HG03354 (cell line): ENCODE results near the gene TAF1B.
"Not testable (repeated sequence)": the region's sequence is repeated elsewhere in the genome, so short reads cannot be mapped to it uniquely, and the experiment has no call there.

ENCODE experiments used
- ATAC-seq: cut with Tn5 transposase; IDR thresholded peaks from one replicate; pipeline ENCODE4 v1.9.1; 2021; ENCODE audit warnings: mild to moderate bottlenecking; ENCODE audit not compliant: unreplicated experiment, poor library complexity, severe bottlenecking

The TAF1B gene

DNA sequence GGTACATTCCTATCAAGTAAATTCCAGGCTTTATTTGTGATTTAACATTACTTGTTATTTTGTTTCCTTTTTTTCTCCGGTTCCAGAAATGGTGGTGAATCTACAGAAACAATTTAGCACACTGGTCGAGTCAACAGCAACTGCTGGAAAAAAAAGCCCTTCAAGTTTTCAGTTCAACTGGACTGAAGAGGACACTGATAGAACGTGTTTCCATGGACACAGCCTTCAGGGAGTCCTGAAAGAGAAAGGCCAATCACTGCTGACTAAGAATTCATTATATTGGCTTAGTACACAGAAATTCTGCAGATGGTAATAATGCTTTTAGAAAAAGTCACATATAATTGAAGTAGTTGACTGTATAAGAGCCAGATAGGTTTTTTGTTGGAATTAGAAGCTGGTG, 76.2 kb downstream of the TAF1B start:
- ATAC-seq, result no peak

DNA sequence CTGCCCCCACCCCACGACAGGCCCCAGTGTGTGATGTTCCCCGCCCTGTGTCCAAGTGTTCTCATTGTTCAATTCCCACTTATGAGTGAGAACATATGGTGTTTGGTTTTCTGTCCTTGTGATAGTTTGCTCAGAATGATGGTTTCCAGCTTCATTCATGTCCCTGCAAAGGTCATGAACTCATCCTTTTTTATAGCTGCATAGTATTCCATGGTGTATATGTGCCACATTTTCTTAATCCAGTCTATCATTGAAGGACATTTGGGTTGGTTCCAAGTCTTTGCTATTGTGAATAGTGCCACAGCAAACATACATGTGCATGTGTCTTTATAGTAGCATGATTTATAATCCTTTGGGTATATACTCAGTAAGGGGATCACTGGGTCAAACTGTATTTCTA, 83.7 kb downstream of the TAF1B start:
- not testable (repeated sequence) for ATAC-seq

DNA sequence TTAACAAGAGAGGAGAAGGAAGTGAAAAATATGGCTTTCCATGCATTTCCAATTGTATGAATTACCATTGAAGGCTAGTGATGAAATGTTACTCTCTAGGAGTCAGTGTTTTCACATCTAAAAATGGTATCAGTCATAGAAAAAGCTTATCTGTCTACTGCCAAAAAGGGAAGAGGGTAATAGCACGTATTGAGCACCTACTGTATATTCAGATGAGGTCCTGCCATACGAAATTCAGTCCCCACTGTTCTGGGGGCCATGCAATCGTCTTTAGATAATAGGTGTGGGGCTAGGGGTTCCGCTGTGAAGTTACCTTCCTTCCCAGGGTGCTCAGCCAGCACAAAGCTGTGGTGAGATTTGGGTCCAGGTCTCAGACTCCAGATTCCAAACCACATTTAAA, 94.0 kb downstream of the TAF1B start:
- no peak for ATAC-seq

DNA sequence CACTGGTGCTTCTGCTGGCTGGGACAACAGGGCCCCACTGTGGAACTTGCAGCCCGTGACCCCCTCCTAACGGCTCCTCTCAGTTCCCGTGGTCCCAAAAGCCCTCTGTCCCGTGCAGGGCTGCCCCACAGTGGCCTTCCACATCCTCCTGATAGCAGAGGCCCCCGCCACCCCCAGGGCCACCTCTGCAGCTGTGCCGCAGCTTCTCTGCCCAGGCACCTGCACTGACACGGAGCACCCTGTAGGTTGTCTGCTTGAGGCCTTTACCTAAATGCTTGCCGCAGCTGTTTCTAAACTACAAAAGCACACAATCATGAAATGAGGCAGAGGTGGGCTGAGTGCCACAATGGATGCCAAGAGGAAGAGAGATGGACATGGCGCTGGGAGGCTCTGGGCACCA, 94.7 kb downstream of the TAF1B start:
- ATAC-seq, result no peak

DNA sequence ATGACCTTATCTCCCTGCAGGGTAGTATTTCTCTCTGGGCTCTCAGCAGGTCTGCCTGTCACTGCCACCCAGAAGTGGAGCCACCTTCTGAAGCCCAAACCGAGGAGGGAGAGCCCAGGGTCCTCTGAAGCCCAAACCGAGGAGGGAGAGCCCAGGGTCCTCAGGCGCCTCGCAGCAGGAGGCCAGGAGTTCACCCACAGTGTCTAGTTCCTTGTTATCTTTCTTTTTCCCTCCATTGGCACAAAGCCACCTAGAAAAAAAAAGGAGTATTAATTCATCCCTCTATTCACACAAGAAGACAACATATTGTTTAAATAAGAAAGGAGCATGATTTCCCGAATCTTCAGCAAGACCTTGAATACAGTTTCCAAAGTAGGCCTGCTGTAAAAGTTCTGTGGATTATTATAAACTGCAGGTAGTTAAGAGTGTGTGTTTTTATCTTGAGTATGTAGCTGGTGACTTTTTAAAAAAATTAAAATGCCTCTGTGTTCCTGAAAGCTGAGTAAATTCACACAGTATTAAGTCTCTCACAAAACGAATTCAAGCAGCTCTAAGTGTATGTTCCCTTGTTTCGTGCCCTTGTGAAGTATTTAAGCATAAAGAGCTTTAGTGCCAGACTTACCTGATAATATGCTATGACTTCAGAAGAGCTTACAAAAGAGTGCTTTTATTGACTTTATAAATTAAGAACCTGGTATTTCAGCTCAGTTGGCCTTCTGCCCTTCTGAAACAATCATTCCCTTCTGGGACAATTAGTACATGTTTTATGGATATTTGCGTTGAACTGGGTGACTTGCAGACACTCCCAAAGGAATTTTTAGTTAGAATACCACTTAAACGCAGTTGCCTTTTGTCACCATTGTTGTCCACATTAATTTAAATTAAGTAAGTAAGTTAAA, 96.6 kb downstream of the TAF1B start:
- ATAC-seq, result no peak

DNA sequence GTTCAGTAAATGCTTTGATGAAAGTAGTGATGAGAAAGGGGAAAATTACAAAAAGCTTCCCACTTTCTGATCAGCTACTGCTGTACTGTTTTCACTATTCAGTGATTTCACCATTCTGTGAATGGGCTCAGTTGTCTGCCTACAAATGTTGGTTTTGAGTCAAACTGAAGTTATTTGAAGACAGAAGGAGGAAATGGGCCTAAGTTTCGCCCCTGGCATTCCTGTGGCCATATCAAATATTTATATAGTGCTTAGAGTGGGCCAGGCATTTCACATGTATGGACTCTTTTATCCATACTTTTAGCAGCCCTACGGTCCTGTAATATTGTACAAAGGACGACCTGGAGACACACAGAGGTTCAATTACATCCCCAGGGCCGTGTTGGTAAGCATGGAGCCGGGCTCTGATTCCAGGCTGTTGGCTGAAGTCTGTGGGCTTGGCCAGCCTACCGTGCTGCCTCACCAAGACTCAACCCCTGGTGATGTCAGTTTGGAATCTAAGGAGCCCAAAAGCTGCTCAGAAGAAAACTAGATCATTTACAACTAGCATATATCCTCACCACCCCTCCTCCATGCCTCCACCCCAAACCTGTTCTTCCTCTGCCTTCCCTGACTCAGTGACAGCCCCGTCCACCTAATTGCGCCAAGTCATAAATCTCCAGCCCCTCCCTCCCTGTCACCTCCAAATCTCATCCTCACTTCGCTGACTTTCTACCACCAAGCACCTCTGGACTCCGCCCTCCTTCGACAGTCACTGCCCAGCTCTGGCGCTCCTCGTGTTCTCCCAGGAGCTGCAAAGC, 98.1 kb downstream of the TAF1B start:
- no peak for ATAC-seq

DNA sequence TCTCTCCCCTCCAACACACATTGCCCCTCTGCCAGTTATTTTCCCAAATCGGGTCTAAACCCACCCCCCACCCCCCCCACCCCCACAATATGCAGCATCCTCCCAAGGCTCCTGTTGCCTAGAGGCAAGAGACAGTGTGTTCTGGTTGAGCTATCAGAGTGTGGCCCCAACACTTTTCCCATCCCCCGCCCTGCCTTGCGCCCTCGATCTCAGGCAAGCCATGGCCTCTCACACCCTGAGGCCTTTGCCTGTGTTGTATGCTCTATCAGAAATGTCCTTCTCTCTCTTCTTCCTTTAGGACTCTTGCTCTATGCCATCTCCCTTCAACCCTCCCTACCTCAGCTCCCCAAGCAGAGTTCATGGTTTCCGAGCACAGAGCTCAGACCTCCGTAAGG, 98.7 kb downstream of the TAF1B start:
- ATAC-seq, result no peak

DNA sequence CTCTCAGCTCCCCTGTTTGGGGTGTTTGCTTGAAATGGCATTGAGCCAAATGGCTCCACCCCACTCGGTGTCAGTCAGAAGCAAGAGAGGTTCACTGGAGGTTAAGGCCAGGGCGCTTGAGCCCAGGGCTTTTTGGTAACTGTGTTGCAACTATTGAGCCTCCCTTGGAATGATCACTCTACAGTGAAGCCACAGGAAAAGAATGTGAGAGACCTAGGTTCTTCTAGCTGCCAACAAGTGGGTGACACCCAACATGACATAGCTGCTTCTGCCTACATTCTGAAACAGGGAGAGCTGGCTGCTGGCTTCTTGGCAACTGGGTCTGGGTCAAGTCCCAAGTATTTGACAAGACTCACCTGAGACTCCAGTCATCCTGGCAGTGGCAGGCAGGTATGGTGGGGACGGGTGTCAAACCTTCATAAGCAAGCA, 101.1 kb downstream of the TAF1B start:
- no peak for ATAC-seq

DNA sequence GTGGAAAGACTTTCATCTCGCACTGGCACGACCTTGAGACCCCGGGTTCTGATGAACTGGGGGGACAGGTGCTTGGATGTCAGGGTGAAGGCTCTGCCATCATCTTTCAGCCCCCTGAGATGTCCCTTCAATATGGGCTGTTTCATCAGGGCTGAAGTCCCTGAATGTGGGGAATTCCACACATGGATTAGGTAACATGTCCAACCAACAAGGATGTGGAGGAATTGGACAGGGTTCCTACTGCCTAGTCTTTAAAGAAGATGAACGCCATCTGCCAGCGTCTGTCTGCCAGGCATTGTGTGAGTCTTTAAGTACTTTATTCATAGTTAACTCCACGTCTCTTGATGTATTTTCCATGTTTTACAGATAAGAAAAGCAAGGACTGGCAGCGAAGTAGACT, 102.3 kb downstream of the TAF1B start:
- ATAC-seq, result no peak

DNA sequence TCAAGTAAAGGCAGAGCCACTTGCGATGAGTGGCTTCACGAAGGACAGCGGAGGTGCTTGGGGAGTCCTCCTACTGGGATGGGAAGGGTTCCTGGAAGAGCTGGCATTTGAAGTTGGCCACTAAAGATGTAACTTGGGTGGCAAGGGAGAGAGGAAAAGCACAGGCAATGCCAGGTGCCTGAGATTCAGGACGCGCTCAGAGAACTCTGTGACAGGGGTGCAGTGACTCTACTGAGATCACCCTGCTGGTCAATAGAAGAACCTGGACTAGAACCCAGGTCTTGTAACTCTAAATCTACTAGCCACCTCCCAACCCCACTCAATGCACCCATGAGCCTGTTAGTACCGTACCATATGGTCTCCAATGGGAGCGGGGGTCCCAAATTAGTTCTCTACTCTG, 102.8 kb downstream of the TAF1B start:
- ATAC-seq, result no peak

DNA sequence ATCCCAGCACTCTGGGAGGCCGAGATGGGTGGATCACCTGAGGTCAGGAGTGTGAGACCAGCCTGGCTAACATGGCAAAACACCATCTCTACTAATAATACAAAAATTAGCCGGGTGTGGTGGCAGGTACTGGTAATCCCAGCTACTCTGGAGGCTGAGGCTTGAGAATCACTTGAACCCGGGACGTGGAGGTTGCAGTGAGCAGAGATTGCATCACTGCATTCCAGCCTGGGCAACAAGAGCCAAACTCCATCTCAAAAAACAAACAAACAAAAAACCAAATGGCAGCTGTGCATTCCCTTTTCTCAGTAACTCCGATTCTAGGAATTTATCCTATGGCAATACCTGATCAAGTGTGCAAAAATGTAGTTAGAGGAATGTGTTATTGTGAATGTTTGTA, 103.5 kb downstream of the TAF1B start:
- ATAC-seq, result no peak

DNA sequence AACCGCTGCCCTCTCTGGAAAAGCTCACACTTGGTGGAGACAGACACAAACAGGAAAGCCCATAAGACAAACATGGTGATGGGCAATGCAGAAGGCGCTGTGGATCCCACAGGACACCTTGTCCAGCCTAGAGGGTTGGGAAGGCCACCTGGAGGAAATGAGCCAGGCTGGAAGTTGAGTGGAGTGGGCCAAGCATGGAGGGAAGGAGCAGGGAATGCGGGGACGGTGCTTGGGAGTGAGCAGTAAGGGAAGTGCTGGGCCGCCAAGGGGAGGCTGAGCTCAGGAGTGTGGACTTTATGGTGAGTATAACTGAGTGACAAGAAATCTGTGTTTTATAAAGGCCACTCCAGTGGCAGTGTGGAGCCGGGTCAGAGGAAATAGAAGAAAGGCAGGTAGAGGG, 105.4 kb downstream of the TAF1B start:
- ATAC-seq, result no peak

DNA sequence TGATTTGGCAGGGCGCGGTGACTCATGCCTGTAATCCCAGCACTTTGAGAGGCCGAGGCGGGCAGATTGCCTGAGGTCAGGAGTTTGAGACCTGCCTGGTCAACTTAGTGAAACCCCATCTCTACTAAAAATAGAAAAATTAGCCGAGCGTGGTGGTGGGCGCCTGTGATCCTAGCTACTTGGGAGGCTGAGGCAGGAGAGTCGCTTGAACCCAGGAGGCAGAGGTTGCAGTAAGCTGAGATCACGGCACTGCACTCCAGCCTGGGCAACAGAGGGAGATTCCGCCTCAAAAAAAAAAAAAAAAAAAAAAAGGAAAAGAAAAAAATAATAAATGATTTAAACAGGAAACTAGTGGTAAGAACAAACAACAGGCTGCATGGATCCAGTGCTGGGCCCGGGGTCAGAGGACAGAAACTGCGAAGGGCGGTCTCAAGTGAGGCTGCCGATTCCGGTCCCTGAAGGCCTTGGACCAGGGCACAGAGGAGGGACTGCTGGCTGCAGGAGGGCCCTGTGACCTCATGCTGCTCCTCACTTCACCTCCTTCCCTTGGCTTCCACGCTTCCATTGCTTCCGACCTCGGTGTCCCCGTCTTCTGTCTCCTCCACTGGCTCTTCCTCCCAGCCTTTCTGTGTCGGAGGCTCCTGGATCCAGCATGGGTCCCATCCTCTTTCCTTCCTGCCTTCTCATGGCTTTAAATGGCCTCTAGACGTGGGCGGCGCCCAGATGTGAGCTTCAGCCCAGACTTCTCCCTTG, 106.1 kb downstream of the TAF1B start:
- no peak for ATAC-seq

DNA sequence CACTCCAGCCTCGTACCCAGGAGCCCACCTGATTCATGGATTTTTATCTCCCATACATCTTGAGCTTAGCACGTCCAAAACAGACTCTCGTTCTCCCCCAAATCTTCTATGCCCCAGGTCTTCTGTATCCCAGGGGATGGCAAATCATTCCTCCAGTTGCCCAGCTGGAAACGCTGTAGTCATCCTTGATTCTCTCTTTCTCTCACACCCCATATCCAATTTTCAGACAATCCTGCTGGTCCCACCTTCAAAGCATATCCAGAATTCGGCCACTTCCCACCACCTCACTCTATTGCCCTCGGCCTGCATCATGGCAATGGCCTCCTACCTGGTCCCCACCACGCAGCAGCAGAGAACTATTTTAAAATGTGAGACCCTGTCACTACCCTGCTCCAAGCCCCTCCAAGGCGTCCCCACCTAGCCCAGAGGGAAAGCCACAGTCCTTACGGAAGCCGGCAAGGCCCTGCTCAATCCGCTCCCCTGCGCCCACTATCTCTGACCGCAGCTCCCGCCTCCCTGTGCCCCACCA, 106.8 kb downstream of the TAF1B start:
- ATAC-seq, result no peak

DNA sequence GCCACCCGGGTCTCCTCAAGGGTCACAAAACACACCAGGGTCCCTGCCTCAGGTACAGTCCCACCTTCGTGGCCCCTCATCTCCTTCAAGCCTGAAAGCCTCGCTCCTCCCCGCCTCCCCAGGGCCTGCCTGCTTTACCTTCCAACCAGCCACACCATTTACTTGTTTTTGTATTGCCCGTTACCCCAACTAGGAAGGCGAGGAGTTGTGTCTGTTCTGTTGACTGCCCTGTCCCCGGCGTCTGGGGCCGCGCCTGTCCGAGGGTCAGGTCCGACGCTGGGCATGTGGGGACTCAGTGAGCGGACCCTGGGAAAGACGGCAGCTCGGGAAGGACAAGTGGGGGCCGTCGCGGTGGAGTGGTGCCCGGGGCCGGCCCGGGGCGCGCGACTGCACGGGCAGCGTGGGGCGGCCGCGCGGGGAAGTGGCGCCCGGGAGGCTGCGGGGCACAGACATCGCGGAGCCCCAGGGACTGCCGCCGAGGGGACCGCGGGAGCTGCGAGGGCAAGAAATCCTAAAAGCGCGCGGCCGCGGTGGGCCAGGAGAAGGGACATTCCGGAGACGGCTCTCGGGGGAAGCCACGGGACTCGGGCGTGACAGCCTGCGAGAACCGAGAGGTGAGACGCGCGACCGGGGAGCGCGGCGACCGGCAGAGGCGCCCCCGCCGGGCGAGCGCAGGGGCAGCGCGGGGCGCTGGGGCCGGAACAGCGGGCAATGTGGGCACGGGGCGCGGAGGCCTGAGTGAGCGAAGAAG, 107.4 kb downstream of the TAF1B start:
- peak; percentile 44 for ATAC-seq

DNA sequence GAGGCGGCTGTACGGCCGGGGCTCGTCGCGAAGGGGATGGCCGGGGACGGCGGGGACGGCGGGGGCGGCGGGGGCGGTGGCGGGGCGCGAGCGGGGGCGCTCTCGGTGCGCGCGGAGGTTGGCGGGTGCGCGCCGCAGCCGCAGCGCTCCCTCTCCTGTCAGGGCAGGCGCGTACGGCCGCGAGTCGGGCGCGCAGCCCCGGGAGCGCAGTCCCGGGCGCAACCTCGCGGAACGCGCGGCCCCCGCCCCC, 107.9 kb downstream of the TAF1B start:
- no peak for ATAC-seq

DNA sequence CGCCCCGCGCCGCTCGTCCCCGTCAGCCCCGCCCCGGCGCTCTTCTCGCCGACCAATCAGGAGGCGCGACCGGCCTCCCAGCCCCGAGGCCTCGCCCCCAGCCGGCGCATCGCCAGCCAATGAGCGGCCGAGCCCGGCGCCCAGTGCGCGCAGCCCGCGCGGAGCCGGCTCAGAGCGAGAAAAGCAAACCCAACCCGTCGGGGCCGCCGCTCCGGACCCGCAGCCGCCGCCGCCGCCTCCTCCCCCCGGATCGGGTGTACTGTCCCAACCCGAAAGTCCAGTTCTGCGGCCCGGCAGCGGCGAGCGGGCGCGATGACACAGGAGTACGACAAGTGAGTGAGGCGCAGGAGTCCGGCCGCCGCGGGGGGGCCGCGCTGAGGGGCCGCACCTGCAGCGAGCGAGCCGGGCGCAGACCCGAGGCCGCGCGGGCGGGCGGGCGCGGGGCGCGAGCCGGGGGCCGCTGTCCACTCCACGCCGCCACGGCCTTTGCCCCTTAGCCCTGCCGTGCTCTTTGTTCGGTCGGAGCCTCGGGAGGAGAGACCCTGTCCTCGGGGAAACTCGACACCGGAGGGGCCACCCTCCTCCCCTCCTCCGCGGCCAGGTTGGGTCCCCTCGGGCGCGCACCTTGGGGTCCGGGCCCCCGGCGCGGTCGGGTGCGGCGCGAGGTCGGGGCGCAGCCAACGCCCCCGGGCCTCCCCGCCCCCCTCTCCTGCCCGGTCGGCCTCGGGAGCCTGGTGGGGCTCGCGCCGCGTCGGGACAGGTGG, 108.4 kb downstream of the TAF1B start, which contains the start of gene GRHL1:
GRHL1 (plus strand) TSS at position 172 of the 764 bp plus-strand sequence; CDS start at position 313, 141 bp downstream.
- peak; percentile 97 for ATAC-seq

DNA sequence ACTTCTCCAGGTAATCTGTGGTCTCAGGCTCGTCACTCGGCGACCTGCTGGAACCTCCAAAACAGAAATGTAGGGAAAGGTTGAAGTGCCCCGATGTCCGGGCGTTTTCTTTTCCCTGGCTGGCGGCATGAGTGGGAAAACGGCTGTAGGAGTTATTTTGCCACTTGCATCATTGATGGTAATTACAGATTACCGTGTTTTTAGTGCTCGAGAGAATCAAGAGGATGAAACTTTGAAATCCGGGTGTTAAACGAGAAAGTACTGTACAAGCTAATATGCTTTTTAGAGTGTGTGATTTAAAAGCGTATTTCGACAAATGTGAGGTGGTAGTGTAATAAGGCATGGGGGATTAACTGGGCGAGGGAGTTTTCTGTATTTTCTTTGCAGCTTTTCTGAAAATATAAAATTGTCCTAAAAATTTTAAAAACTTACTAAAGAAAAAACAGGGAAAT, 109.0 kb downstream of the TAF1B start:
- no peak for ATAC-seq
